Dermis blood vessel endothelial cell (primary cell): ENCODE data around the gene IKBKG. TPM values are rescaled to one million over a fixed set of nuclear protein-coding genes. Genes with fewer than 3 reads are reported as not detected.
"Not testable (repeated sequence)": the region's sequence is repeated elsewhere in the genome, so short reads cannot be mapped to it uniquely, and the experiment has no call there.

ENCODE experiments used
- DNase-seq: peaks from one replicate; pipeline ENCODE4 v3.0.0; 2010
- total RNA-seq: library from RNA; depleted of rRNA; stranded (reverse); fragments of >200 nt; gene quantifications from 2 replicates; pipeline ENCODE4 v1.2.3, GENCODE V29; 2014

Gene IKBKG
- total RNA-seq, 1 donor from 2014 or later = 15.5 TPM

DNA sequence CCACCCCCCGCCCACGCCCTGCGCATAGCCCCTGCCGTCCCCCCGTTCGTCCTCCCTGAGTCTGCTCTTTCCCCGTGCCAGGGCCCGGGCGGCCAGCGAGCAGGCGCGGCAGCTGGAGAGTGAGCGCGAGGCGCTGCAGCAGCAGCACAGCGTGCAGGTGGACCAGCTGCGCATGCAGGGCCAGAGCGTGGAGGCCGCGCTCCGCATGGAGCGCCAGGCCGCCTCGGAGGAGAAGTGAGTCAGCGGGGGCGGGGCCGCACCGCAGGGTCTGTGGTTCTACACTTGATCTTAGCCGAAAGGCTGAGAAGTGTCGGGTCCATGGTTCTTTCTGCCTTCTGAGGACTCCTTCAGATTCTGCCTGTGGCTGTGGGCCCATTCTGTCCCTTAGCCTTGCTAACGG lies 12.9 kb downstream of the IKBKG start:
- DNase-seq = not testable (repeated sequence)

- DNase-seq = not testable (repeated sequence)
Observed at GRCh38 chrX:154562295-154562694, 14.9 kb downstream of the IKBKG start.

GRCh38 chrX:154570361-154570760 lies 22.9 kb downstream of the IKBKG start:
- DNase-seq = not testable (repeated sequence)

GRCh38 chrX:154573061-154573460 lies 25.6 kb downstream of the IKBKG start:
- not testable (repeated sequence) for DNase-seq

DNA sequence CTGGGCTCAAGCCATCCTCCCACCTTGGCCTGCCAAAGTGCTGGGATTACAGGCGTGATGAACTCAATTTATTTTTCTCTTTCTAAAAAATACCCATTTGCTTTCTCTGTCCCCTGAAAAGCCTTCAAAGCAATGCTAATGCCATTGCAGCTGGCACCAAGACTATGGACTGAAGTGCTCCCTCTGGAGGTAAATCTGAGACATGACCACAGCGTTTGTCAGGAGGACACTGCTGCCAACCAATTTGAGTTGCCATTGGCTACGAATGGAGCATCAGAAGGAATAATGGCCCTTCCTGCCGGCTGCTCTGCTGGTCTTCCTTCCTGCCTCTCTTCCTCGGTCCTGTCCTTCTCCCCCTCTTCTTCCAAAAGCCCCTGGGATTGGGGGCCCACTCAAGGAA lies 27.7 kb downstream of the IKBKG start:
- not testable (repeated sequence) for DNase-seq

DNA sequence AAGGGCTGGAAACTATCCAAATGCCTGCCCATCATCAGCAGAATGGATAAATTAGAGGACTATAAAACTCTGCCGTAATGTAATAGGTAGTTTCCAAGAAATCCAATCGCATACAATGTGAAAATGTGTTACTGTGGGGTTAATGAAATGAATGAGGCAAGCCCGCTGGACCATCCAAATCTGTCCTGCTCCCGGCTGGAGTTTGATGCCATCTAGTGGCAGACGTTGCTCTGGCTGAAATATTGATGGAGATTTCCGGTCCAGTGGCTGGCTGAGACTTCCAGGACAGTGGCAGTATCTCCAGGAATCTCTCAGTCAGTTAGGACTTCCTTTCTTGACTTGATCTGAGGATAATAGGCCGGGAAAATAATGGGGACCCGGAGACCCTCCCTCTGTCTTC lies 35.6 kb downstream of the IKBKG start:
- not testable (repeated sequence) for DNase-seq

DNA sequence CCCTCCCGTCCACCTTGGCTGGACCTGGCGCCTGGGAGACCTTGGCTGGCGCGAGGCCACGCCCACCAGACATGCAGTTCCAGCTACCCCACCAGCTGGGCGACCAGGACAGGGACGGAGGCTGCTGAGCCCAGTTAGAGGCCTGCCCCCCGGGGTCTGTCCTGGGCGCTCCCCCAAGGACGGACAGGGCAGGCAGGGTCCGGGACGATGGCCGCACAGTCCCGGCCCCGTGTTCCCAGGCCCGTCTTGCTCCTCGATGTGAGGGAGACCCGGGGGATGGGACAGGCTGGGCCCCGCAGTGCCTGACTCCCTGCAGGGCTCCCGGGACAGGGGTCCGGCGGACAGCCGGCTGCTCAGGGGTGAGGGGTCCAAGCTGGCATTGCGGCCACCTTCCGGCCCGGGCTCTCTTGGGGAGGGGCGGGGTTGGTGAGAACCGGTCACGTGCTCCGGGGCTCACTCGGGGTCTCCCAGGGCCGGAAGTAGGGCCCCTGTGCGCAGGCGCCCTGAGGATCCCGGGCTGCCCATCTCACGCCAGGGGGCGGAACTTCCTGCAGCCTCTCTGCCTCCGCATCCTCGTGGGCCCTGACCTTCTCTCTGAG lies 37.3 kb downstream of the IKBKG start, which contains the start of gene CTAG1A:
Gene CTAG1A (plus strand): TSS at position 549 of the 599 bp plus-strand sequence. CDS start 74 bp downstream, outside the sequence.
- not testable (repeated sequence) for DNase-seq

DNA sequence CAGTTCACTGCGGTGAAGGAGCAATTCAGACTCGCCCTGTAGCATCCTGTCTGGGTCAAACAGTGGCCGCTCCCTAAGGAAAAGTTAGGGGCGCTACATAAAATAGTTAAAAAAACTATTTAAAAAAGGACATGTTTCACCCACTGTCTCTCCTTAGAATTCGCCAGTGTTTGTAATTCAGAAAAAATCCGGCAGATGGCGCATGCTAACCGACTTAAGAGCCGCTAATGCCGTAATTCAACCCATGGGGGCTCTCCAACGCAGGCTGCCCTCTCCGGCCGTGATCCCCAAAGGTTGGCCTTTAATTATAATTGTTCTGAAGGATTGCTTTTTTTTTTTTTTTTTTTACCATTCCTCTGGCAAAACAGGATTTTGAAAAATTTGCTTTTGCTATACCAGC lies 43.0 kb downstream of the IKBKG start:
- not testable (repeated sequence) for DNase-seq

DNA sequence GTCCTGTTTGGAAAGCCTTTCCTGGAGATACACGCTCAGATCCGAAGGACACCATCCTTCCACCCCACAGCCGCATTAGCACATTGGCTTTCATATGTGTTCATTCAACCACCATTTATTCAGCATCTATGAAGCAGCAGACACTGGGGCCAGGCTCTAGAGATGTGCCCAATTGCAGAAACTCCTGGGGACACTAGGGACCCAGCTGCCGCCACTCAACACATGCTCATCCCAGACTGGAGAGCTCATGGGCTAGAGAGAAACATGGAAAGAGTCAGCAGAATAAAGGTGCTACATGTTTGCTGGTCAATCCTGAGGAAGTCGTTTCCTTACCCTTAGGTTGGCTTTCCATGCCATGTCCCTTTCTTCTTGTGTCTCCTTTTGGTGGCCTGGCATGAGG lies 45.1 kb downstream of the IKBKG start:
- no peak for DNase-seq

- no peak for DNase-seq
Observed at GRCh38 chrX:154593201-154593600, 45.8 kb downstream of the IKBKG start.

GRCh38 chrX:154594491-154594890 lies 47.1 kb downstream of the IKBKG start:
- DNase-seq = no peak

- no peak for DNase-seq
Observed at GRCh38 chrX:154595559-154596249, 48.3 kb downstream of the IKBKG start.

- DNase-seq = no peak
Observed at GRCh38 chrX:154596290-154596929, 49.0 kb downstream of the IKBKG start.

- DNase-seq = no peak
Observed at GRCh38 chrX:154597221-154597620, 49.8 kb downstream of the IKBKG start.

- DNase-seq = no peak
Observed at GRCh38 chrX:154598656-154599055, 51.2 kb downstream of the IKBKG start.

DNA sequence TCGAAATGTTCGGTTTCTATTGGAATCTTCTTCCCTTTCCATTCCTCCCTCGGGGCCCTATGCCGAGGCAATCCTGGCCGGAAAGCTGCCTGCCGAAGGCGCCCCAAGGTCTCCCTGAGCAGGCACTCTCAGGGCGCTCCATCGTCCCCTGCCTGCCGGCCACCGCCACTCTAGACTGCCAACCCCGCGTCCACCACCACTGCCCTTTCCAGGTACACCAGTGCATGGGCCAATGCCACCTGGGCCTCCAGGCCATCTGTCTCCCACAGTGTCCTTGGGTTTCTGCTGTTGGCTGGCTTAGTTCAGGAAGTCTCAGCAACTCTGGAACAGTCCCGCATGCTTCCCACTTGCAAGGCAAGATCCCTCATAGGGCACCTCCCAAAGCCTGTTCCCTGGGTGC lies 52.1 kb downstream of the IKBKG start:
- no peak for DNase-seq

DNA sequence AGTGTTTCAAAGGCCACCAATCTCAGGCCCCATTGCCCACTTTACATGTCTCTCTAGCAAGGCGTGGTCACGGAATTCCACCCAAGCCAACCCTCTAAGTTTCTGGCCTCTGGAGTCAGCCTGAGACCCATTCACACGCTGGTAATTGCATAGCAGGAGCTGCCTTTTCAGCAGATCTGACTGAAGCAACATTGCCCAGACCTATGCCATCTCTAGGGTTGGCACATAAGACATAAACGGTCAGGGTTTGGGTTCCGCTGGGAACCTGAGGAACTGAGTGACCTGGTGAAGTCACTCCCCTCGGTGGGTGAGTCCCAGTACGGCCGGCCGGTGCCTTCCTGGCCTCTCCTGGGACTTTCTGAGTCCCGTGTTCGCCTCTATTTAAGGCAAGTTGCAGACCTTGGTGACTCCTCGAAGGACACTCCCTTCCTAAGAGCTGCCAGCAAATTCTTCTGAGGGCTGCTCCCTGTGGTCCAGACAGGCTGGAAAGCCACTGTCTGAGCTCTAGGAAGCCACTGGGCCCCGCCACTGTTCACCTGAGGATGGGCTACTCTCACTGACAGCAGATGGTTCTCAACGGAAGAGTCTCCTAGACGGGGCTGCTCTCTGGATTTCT lies 53.4 kb downstream of the IKBKG start:
- no peak for DNase-seq

DNA sequence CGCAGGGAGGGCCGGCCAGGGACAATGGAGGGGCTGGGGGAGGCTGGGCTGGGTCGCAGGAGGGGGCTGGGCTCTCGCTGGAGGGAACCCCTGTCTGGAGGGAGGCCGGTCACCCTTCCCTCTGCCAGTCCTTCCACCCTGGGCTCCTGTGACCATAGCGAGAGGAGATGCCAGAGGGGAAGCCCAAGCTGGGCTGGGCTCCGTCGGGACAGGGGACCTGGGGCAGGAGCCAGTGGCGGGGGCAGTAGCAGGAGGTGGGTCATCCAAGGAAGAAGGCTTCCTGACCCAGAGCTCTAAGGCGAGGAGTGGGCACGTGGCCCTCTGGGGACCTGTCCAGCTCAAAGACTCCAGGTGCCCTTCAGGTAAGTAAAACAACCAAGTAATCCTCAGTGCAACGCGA lies 54.8 kb downstream of the IKBKG start:
- DNase-seq = no peak

DNA sequence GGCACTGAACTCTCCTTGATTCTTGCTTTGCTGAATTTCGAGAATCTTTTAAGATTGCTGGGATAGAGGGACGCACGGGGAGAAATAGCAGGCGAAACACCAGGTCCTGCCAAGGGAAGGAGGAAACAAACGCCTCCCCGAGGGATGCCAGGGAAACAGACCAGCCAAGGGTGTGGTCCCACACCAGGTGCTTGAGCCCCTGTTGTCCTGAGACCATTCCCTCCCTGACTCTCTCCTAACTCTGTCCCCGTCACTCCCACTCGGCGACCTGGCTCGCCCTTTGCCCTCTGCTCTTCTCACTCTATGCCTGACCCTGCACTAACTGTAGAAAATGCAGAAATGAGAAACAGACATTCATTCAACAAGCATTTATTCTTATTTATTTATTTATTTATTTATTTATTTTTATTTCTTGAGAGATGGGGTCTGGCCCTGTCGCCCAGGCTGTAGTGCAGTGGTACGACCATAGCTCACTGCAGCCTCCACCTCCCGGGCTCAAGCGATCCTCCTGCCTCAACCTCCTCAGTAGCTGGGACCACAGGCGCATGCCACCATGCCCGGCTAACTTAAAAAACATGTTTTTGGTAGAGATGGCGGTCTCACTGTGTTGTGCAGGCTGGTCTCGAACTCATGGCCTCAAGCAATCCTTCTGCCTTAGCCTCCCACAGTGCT lies 55.5 kb downstream of the IKBKG start:
- DNase-seq = no peak

GRCh38 chrX:154603438-154604430 lies 56.3 kb downstream of the IKBKG start:
- peak; percentile 57 for DNase-seq

GRCh38 chrX:154605566-154605965 lies 58.1 kb downstream of the IKBKG start:
- no peak for DNase-seq

GRCh38 chrX:154607370-154607769 lies 60.0 kb downstream of the IKBKG start:
- DNase-seq = no peak
